Measurements from ENCODE around the gene NFX1. TPM values are rescaled to one million over a fixed set of nuclear protein-coding genes. Genes with fewer than 3 reads are reported as not detected.
A peak's percentile ranks its signal among the peaks of the same experiment; 100 is the strongest.

The NFX1 gene
- total RNA-seq, result 36.9 and 37.2 TPM in 2 replicates

GRCh38 chr9:33290247-33291030 lies at the start of gene NFX1:
NFX1 (plus strand) TSS chr9:33290516; CDS start chr9:33290573, 57 bp downstream.
- peaks cover 44% of the 10 kb centered on the region for H3K36me3 Mint-ChIP-seq (ENCODE audit: low read depth)
- intact Hi-C loops (cut with micrococcal nuclease), result loop anchor here (1.0 to 10.0 kb wide), 11 partner anchors 16 to 1164 kb away; partner anchors contain the start of genes AQP3, BAG1, DNAI1 and DNAJA1
- peaks cover 45% of the 10 kb centered on the region for H3K4me1 Mint-ChIP-seq (ENCODE audit: low read depth)

GRCh38 chr9:33241298-33241697 lies 49.0 kb upstream of the NFX1 start:
- H3K36me3 Mint-ChIP-seq (ENCODE audit: low read depth), result no peaks in the 10 kb centered on the region
- H3K27me3 Mint-ChIP-seq (ENCODE audit: low read depth), result no peaks in the 10 kb centered on the region
- H3K27ac Mint-ChIP-seq, result no peak overlapping the region
- intact Hi-C loops (cut with micrococcal nuclease), result no loop called here
- no peak overlapping the region for H3K4me3 Mint-ChIP-seq (ENCODE audit: low read depth)
- no peaks in the 10 kb centered on the region for H3K9me3 Mint-ChIP-seq
- DNase-seq (ENCODE audit: low spot score), result no peak
- peaks cover 5% of the 10 kb centered on the region for H3K4me1 Mint-ChIP-seq (ENCODE audit: low read depth)

More at GRCh38 chr9:33290247-33291030, at the start of gene NFX1:
- peak; percentile 98 for DNase-seq (ENCODE audit: low spot score)
- H3K27ac Mint-ChIP-seq, result peak within 1 kb of the TSS; percentile 100
- peaks cover 2% of the 10 kb centered on the region for H3K27me3 Mint-ChIP-seq (ENCODE audit: low read depth)
- peak within 1 kb of the TSS; percentile 96 for H3K4me3 Mint-ChIP-seq (ENCODE audit: low read depth)
- no peaks in the 10 kb centered on the region for H3K9me3 Mint-ChIP-seq

- intact Hi-C loops (cut with micrococcal nuclease), result no loop called here
- Mint-ChIP-seq H3K36me3 (ENCODE audit: low read depth) (peaks cover 5% of the 10 kb centered on the region), H3K27me3 (ENCODE audit: low read depth) (no peaks in the 10 kb centered on the region), H3K4me1 (ENCODE audit: low read depth) (peaks cover 5% of the 10 kb centered on the region), H3K4me3 (ENCODE audit: low read depth) (no peak overlapping the region), H3K9me3 (no peaks in the 10 kb centered on the region), H3K27ac (no peak overlapping the region)
- DNase-seq (ENCODE audit: low spot score), result no peak
These were observed 47.6 kb upstream of the NFX1 start for GRCh38 chr9:33242609-33243134.

DNA sequence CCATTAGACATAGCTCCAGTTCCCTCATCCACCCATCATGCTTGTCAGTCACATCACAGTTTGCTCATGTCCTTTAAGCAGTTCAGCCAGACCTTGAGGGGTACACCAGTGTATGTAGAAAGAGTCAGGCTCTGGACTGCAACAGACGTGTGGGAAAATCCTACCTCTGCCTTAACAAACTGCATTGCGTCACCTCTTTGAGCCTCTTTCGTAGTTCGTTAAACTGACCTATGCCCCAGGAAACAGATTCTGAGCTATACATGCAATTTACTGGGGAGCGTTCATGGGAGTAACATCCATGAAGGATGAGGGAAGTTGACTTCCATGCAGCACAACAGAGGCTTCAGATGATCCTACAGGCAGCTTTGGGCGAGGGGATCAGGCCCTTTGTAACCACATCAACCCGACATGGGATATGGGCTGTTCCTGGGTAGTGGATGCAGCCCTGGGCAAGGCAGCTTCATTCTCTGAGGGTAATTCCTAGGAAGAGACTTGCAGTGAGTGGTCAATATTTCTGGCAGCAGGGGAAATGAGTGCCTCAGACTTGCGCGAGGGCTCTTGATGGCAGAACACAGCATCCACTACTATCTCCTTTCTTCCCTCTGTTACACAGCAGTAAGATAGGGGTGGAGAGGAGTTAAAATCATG lies 46.1 kb upstream of the NFX1 start:
- Mint-ChIP-seq H3K4me3 (ENCODE audit: low read depth) (no peak overlapping the region), H3K27me3 (ENCODE audit: low read depth) (no peaks in the 10 kb centered on the region), H3K27ac (no peak overlapping the region), H3K36me3 (ENCODE audit: low read depth) (peaks cover 8% of the 10 kb centered on the region), H3K4me1 (ENCODE audit: low read depth) (peaks cover 5% of the 10 kb centered on the region), H3K9me3 (no peaks in the 10 kb centered on the region)
- intact Hi-C loops (cut with micrococcal nuclease), result no loop called here
- DNase-seq (ENCODE audit: low spot score), result no peak

DNA sequence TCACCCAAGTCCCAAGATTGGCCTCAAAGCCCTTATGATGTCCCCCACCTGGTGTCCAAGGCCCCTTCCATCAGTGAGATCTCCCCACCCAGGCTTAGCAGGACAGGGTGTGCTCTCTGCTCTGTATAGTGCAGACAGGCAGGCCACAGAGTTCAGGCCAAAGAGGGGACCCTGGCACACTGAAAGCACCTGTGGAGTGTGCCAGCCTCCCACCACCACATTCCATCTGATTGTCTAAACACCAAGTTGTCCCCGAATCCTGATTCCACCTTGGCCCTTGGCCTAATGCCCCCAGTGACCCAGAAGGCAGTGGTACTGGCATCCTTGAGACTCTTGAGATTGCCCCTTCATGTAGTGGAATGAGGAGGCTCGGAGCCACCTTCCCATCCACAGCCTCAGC lies 45.0 kb upstream of the NFX1 start:
- Mint-ChIP-seq H3K4me3 (ENCODE audit: low read depth) (no peak overlapping the region), H3K27ac (no peak overlapping the region), H3K9me3 (no peaks in the 10 kb centered on the region), H3K36me3 (ENCODE audit: low read depth) (peaks cover 12% of the 10 kb centered on the region), H3K27me3 (ENCODE audit: low read depth) (no peaks in the 10 kb centered on the region), H3K4me1 (ENCODE audit: low read depth) (no peaks in the 10 kb centered on the region)
- intact Hi-C loops (cut with micrococcal nuclease), result no loop called here
- no peak for DNase-seq (ENCODE audit: low spot score)

DNA sequence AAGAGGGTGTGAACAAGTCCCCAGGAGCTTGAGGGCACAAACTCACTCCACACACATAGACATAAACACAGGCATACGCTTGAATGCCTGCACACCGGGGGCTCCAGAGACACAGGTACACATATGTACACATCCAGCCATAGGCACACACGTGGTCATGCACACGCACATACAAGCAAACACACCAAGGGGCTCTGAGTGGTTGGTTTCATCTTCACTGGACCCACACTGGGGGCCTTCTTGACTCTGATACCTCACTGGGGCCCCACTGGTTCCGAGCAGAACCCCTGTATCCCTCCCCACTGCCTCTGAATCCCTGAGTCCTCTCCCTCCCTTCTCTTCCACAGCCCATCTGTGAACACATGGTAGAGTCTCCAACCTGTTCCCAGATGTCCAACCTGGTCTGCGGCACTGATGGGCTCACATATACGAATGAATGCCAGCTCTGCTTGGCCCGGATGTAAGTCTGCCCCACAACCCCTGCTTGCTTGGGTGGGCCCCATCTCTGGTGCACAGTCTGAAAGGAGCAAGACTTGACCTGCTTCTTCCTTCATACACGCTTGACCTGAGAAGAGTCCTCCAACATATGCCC lies 44.0 kb upstream of the NFX1 start:
- Mint-ChIP-seq H3K36me3 (ENCODE audit: low read depth) (peaks cover 12% of the 10 kb centered on the region), H3K27ac (no peak overlapping the region)

DNA sequence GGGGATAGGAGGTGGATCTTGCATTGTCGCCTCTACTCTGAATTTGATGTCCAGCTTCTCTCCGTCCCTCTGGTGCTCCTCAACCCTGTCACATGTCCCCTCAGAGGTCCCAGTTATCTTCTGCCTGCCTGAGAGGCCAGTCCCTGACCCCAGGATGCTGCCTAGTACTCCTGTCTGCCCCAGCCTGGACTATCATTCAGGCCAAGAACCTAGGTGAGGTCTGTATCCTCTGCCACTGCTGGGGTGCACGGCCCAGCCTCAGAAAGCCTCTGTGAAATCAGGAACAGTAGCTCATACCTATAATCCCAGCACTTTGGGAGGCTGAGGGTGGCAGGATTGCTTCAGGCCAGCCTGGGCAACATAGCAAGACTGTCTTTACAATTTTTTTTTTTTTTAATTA lies 41.7 kb upstream of the NFX1 start:
- DNase-seq (ENCODE audit: low spot score), result no peak
- no peaks in the 10 kb centered on the region for H3K4me1 Mint-ChIP-seq (ENCODE audit: low read depth)
- intact Hi-C loops (cut with micrococcal nuclease), result no loop called here
- H3K27me3 Mint-ChIP-seq (ENCODE audit: low read depth), result no peaks in the 10 kb centered on the region
- H3K27ac Mint-ChIP-seq, result no peak overlapping the region
- no peaks in the 10 kb centered on the region for H3K9me3 Mint-ChIP-seq
- peaks cover 24% of the 10 kb centered on the region for H3K36me3 Mint-ChIP-seq (ENCODE audit: low read depth)
- H3K4me3 Mint-ChIP-seq (ENCODE audit: low read depth), result no peak overlapping the region

More for the DNA sequence above, 44.0 kb upstream of the NFX1 start:
- intact Hi-C loops (cut with micrococcal nuclease), result no loop called here
- no peak for DNase-seq (ENCODE audit: low spot score)
- no peak overlapping the region for H3K4me3 Mint-ChIP-seq (ENCODE audit: low read depth)
- no peaks in the 10 kb centered on the region for H3K4me1 Mint-ChIP-seq (ENCODE audit: low read depth)
- no peaks in the 10 kb centered on the region for H3K9me3 Mint-ChIP-seq
- no peaks in the 10 kb centered on the region for H3K27me3 Mint-ChIP-seq (ENCODE audit: low read depth)

DNA sequence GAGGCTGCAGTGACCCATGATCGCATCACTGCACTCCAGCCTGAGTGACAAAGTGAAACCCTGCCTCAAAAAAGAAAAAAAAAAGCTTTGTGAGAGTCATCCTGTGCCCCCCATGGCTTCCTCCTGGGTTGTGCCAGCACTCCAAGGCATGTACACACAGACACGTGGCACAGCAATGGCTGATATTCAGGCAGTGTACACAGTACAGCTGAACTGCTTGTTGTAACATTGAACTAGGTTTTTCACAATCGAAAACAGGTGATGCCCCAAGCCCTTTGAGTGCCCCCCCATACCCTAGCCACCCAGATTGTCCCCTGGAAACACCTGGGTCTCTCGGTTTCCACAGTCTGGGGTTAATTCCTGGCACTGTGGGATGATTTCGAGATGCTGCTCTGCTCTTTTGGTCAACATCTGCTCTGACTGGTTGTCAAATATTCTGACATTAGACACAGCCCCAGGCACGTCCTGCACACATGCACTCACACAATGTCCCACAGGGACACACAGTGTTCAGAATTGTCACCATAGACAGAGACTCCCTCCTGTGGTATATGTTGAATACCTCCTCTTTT lies 41.1 kb upstream of the NFX1 start:
- no peak for DNase-seq (ENCODE audit: low spot score)
- Mint-ChIP-seq H3K9me3 (no peaks in the 10 kb centered on the region), H3K4me1 (ENCODE audit: low read depth) (no peaks in the 10 kb centered on the region), H3K4me3 (ENCODE audit: low read depth) (no peak overlapping the region), H3K27ac (no peak overlapping the region), H3K36me3 (ENCODE audit: low read depth) (peaks cover 27% of the 10 kb centered on the region), H3K27me3 (ENCODE audit: low read depth) (no peaks in the 10 kb centered on the region)
- intact Hi-C loops (cut with micrococcal nuclease), result no loop called here

GRCh38 chr9:33249983-33250382 lies 40.3 kb upstream of the NFX1 start:
- intact Hi-C loops (cut with micrococcal nuclease), result no loop called here
- Mint-ChIP-seq H3K27me3 (ENCODE audit: low read depth) (no peaks in the 10 kb centered on the region), H3K4me1 (ENCODE audit: low read depth) (no peaks in the 10 kb centered on the region), H3K27ac (no peak overlapping the region), H3K9me3 (no peaks in the 10 kb centered on the region), H3K36me3 (ENCODE audit: low read depth) (peaks cover 34% of the 10 kb centered on the region), H3K4me3 (ENCODE audit: low read depth) (no peak overlapping the region)
- DNase-seq (ENCODE audit: low spot score), result no peak

DNA sequence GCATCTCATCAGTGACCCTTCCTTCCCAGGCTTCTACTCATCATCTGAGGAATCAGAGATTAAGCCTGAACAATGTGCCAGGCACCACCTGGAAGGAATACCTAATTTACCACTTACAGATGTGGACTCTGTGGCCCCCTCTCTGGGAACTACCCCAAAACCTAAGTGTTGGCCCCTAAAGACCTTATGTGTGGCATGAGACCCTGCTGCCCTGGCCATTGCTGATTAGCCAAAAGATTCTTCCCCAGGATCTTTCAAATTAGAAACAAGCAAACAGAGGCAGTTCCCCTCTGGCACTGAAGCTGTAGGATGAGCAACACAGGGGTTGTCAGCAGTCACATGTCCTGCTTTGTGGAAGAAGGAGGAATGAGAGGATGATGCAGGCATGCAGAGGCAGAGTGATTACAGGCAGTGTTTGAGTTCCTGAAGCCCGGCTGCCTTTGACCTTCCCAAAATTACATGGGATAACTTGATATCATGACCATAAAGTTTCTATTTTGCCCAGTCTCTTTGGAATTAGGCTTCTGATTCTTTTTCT lies 39.8 kb upstream of the NFX1 start:
- no peak for DNase-seq (ENCODE audit: low spot score)
- Mint-ChIP-seq H3K9me3 (no peaks in the 10 kb centered on the region), H3K27ac (no peak overlapping the region), H3K4me3 (ENCODE audit: low read depth) (no peak overlapping the region), H3K36me3 (ENCODE audit: low read depth) (peaks cover 36% of the 10 kb centered on the region), H3K27me3 (ENCODE audit: low read depth) (no peaks in the 10 kb centered on the region), H3K4me1 (ENCODE audit: low read depth) (no peaks in the 10 kb centered on the region)
- intact Hi-C loops (cut with micrococcal nuclease), result no loop called here

DNA sequence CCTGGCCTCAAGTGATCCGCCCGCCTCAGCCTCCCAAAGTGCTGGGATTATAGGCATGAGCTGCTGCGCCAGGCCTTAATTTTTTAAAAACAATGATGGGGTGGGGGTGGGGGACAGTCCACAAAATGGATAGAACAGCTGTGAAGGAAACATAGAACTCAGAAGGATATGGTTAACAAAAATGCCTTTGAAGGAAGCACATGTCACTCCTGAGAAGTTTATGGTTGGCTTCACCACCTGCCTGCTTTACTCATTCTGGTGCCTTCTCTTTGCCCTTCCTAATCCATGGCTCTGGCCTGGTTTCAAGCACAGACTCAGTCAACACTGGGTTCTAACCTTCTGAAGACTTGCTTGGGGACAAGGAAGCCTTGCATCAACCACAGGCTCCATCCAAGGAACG lies 36.1 kb upstream of the NFX1 start:
- H3K36me3 Mint-ChIP-seq (ENCODE audit: low read depth), result peaks cover 56% of the 10 kb centered on the region
- no peak overlapping the region for H3K27ac Mint-ChIP-seq
- intact Hi-C loops (cut with micrococcal nuclease), result no loop called here
- no peak for DNase-seq (ENCODE audit: low spot score)
- H3K27me3 Mint-ChIP-seq (ENCODE audit: low read depth), result no peaks in the 10 kb centered on the region
- no peak overlapping the region for H3K4me3 Mint-ChIP-seq (ENCODE audit: low read depth)
- H3K4me1 Mint-ChIP-seq (ENCODE audit: low read depth), result peaks cover 2% of the 10 kb centered on the region
- H3K9me3 Mint-ChIP-seq, result no peaks in the 10 kb centered on the region

- H3K27ac Mint-ChIP-seq, result no peak overlapping the region
- no peaks in the 10 kb centered on the region for H3K27me3 Mint-ChIP-seq (ENCODE audit: low read depth)
- no peaks in the 10 kb centered on the region for H3K9me3 Mint-ChIP-seq
- DNase-seq (ENCODE audit: low spot score), result no peak
- H3K36me3 Mint-ChIP-seq (ENCODE audit: low read depth), result peaks cover 61% of the 10 kb centered on the region
- intact Hi-C loops (cut with micrococcal nuclease), result no loop called here
- H3K4me3 Mint-ChIP-seq (ENCODE audit: low read depth), result no peak overlapping the region
- H3K4me1 Mint-ChIP-seq (ENCODE audit: low read depth), result peaks cover 6% of the 10 kb centered on the region
These were observed 35.3 kb upstream of the NFX1 start for GRCh38 chr9:33255014-33255413.

All from activated T-helper 2 cell treated with anti-CD3 and anti-CD28 coated beads, Interferon-gamma antibody, Interleukin-2, Interleukin-4, amounts not matched to agents 10 μg/mL and 5 μg/mL and 100 μg/mL, durations not matched to agents 14 hours and 24 hours and 36 hours (primary cell).